ENCODE measurements around the gene ATG12. TPM values are rescaled to one million over a fixed set of nuclear protein-coding genes. Genes with fewer than 3 reads are reported as not detected.
"Not testable (repeated sequence)": the region's sequence is repeated elsewhere in the genome, so short reads cannot be mapped to it uniquely, and the experiment has no call there.

ATG12 gene
- total and polyA plus RNA-seq, 2 of the 13 experiments (the other 11 are each of a cell fraction or from before 2014, with no cell fraction given) = 46.4 to 58.1 TPM

DNA sequence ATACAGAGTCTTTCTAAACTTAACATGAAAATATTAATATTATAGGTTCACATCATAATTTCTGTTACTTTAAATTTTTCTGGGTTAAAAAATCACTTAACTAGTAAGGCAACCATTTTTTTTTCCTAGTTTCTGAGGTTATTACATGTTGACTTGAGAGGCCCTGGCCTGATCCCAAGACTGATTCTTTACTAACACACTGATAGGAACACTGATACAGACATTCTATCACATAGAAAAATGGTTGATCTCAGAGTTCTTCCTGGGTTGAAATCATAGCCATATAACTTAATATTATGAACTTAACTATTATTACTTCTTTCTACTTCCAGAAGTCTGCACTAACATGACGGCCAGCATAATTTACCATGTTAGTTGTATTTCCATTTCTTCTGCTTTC is 43.3 kb upstream of the ATG12 start:
- no peak overlapping the region for H2AFZ ChIP-seq (ENCODE audit: low read length)
- TF ChIP-seq SIN3A (IDR thresholded peaks at IDR 0.05; ENCODE audit: borderline replicate concordance, low read depth, low read length) = no peak
- TF ChIP-seq, protein P1, sequence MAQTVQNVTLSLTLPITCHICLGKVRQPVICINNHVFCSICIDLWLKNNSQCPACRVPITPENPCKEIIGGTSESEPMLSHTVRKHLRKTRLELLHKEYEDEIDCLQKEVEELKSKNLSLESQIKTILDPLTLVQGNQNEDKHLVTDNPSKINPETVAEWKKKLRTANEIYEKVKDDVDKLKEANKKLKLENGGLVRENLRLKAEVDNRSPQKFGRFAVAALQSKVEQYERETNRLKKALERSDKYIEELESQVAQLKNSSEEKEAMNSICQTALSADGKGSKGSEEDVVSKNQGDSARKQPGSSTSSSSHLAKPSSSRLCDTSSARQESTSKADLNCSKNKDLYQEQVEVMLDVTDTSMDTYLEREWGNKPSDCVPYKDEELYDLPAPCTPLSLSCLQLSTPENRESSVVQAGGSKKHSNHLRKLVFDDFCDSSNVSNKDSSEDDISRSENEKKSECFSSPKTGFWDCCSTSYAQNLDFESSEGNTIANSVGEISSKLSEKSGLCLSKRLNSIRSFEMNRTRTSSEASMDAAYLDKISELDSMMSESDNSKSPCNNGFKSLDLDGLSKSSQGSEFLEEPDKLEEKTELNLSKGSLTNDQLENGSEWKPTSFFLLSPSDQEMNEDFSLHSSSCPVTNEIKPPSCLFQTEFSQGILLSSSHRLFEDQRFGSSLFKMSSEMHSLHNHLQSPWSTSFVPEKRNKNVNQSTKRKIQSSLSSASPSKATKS (CRISPR knock-in tag; IDR thresholded peaks at IDR 0.05) = no peak
- TF ChIP-seq AGO1 (IDR thresholded peaks at IDR 0.05; ENCODE audit: low read depth, low read length, poor library complexity, severe bottlenecking) = no peak
- no peak for TF ChIP-seq TOPORS (CRISPR knock-in tag; IDR thresholded peaks at IDR 0.05)
- TF ChIP-seq TOE1 (CRISPR knock-in tag; IDR thresholded peaks at IDR 0.05) = no peak
- no peak for TF ChIP-seq HMGA1 (CRISPR knock-in tag; conservative IDR thresholded peaks at IDR 0.05)
- H3K4me3 ChIP-seq (replicated peaks in 1 of 3; ENCODE audit: insufficient read depth in 1 of 3, low read depth in 2 of 3, low read length in 3 of 3) = no peak overlapping the region
- no peak overlapping the region for H3K9ac ChIP-seq (ENCODE audit: insufficient read depth, low read depth, low read length)
- peak overlapping the region; percentile 33 for H3K4me2 ChIP-seq (ENCODE audit: low read depth, low read length)
- ATAC-seq (peak; percentile 54), FAIRE-seq (no peak), DNase-seq (ENCODE audit: low spot score) (no peak)
- H3K79me2 ChIP-seq (ENCODE audit: insufficient read depth, low read length) = no peaks in the 10 kb centered on the region
- BruUV-seq (replicated peaks) = no TSS peak
- ChIA-PET CTCF (ENCODE audit: low intra/inter-chr PET ratio, low total read pairs) (no interaction called here), POLR2A (no interaction called here)
- WGBS (ENCODE audit: low lambda C conversion rate) = 92% methylated on average over 1 of the region's 1 CpG
- intact Hi-C loops (cut with micrococcal nuclease; ENCODE audit: unreplicated experiment) = no loop called here
- H3K4me1 ChIP-seq (ENCODE audit: insufficient read depth, low read length) = peaks cover 16% of the 10 kb centered on the region
- in situ Hi-C loops (cut with HindIII; ENCODE audit: extremely low pct_ligation_motif_present, low pct_unique_long_range_greater_than_20kb) = no loop called here
- H3K9me3 ChIP-seq (ENCODE audit: low read length) = no peaks in the 10 kb centered on the region
- peaks cover 0 to 4% of the 10 kb centered on the region in 2 experiments; a peak in 1 of 5 replicates for H3K36me3 ChIP-seq (replicated peaks in 1 of 2; ENCODE audit: control insufficient read depth in 1 of 2, insufficient read depth in 2 of 2, low read length in 2 of 2)
- H3K27me3 ChIP-seq (ENCODE audit: control insufficient read depth in 1 of 2, insufficient read depth in 2 of 2, low read length in 2 of 2) = no peaks in the 10 kb centered on the region
- no peaks in the 10 kb centered on the region for H4K20me1 ChIP-seq (ENCODE audit: insufficient read depth, low read length)
- H3K27ac ChIP-seq (ENCODE audit: extremely low read length, insufficient read depth, low read length) = peak overlapping the region; percentile 55

DNA sequence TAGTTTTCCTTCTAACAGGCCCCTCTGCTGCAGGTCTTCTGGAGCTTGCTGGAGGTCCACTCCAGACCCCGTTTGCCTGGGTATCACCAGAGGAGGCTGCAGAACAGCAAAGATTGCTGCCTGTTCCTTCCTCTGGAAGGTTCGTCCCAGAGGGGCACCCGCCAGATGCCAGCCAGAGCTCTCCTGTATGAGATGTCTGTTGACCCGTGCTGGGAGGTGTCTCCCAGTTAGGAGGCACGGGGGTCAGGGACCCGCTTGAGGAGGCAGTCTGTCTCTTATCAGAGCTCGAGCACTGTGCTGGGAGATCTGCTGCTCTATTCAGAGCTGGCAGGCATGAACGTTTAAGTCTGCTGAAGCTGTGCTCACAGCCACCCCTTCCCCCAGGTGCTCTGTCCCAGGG is 41.1 kb upstream of the ATG12 start:
- H3K4me3 ChIP-seq (replicated peaks in 1 of 3; ENCODE audit: insufficient read depth in 1 of 3, low read depth in 2 of 3, low read length in 3 of 3); H3K27ac ChIP-seq (ENCODE audit: extremely low read length, insufficient read depth, low read length); in situ Hi-C loops (cut with HindIII; ENCODE audit: extremely low pct_ligation_motif_present, low pct_unique_long_range_greater_than_20kb); H3K79me2 ChIP-seq (ENCODE audit: insufficient read depth, low read length); POLR2A ChIA-PET; H3K36me3 ChIP-seq (replicated peaks in 1 of 2; ENCODE audit: control insufficient read depth in 1 of 2, insufficient read depth in 2 of 2, low read length in 2 of 2); H3K9me3 ChIP-seq (ENCODE audit: low read length); FAIRE-seq; H3K27me3 ChIP-seq (ENCODE audit: control insufficient read depth in 1 of 2, insufficient read depth in 2 of 2, low read length in 2 of 2); ATAC-seq; H4K20me1 ChIP-seq (ENCODE audit: insufficient read depth, low read length); H2AFZ ChIP-seq (ENCODE audit: low read length); DNase-seq (ENCODE audit: low spot score); intact Hi-C loops (cut with micrococcal nuclease; ENCODE audit: unreplicated experiment); BruUV-seq (replicated peaks); CTCF ChIA-PET (ENCODE audit: low intra/inter-chr PET ratio, low total read pairs); H3K4me2 ChIP-seq (ENCODE audit: low read depth, low read length); H3K9ac ChIP-seq (ENCODE audit: insufficient read depth, low read depth, low read length): not testable (repeated sequence)
- peaks cover 16% of the 10 kb centered on the region for H3K4me1 ChIP-seq (ENCODE audit: insufficient read depth, low read length)
- WGBS (ENCODE audit: low lambda C conversion rate) = 92% methylated on average over 7 of the region's 8 CpGs

- POLR2A ChIA-PET; H3K27ac ChIP-seq (ENCODE audit: extremely low read length, insufficient read depth, low read length); in situ Hi-C loops (cut with HindIII; ENCODE audit: extremely low pct_ligation_motif_present, low pct_unique_long_range_greater_than_20kb); intact Hi-C loops (cut with micrococcal nuclease; ENCODE audit: unreplicated experiment); ATAC-seq; H3K36me3 ChIP-seq (replicated peaks in 1 of 2; ENCODE audit: control insufficient read depth in 1 of 2, insufficient read depth in 2 of 2, low read length in 2 of 2); H3K4me2 ChIP-seq (ENCODE audit: low read depth, low read length); H3K4me1 ChIP-seq (ENCODE audit: insufficient read depth, low read length); BruUV-seq (replicated peaks); H2AFZ ChIP-seq (ENCODE audit: low read length); H3K9me3 ChIP-seq (ENCODE audit: low read length); H3K27me3 ChIP-seq (ENCODE audit: control insufficient read depth in 1 of 2, insufficient read depth in 2 of 2, low read length in 2 of 2); H3K4me3 ChIP-seq (replicated peaks in 1 of 3; ENCODE audit: insufficient read depth in 1 of 3, low read depth in 2 of 3, low read length in 3 of 3); FAIRE-seq; CTCF ChIA-PET (ENCODE audit: low intra/inter-chr PET ratio, low total read pairs); H3K9ac ChIP-seq (ENCODE audit: insufficient read depth, low read depth, low read length); DNase-seq (ENCODE audit: low spot score); H3K79me2 ChIP-seq (ENCODE audit: insufficient read depth, low read length); H4K20me1 ChIP-seq (ENCODE audit: insufficient read depth, low read length): not testable (repeated sequence)
- WGBS (ENCODE audit: low lambda C conversion rate) = 99% methylated on average over 5 of the region's 5 CpGs
These were observed 36.0 kb upstream of the ATG12 start for GRCh38 chr5:115877342-115877741.

Data from HepG2 (cell line).